ENCODE data around the gene PEMT.

- no peak for TF ChIP-seq CTCF (IDR thresholded peaks at IDR 0.05; ENCODE audit: low read length)
- TF ChIP-seq EZH2 (IDR thresholded peaks at IDR 0.05; ENCODE audit: borderline replicate concordance, low read length) = no peak
Measured at GRCh38 chr17:17509601-17510425, 81.7 kb downstream of the PEMT start.
